Ascending aorta (tissue), 2 donors: Measurements from ENCODE around the gene TESPA1. TPM values are rescaled to one million over a fixed set of nuclear protein-coding genes. Genes with fewer than 3 reads are reported as not detected.

Source experiments
- DNase-seq, 2 donors: peaks; one replicate each; pipeline ENCODE4 v3.0.0-alpha.2; 2019; ENCODE audit warnings: low spot score in 2 of 2
- H3K27ac ChIP-seq, 2 donors: fragments of 200-600 bp; sonication (generic); one replicate each; pipeline ENCODE4 v1.5.1; 2016 to 2017; ENCODE audit warnings: mild to moderate bottlenecking in 1 of 2
- H3K27me3 ChIP-seq: fragments of 200-600 bp; sonication (generic); one replicate; pipeline ENCODE4 v1.5.1; 2017
- H3K36me3 ChIP-seq, 2 donors: fragments of 200-600 bp; sonication (generic); one replicate each; pipeline ENCODE4 v1.5.1; 2016
- H3K4me1 ChIP-seq, 2 donors: fragments of 200-600 bp; sonication (generic); one replicate each; pipeline ENCODE4 v1.5.1; 2016 to 2017; ENCODE audit warnings: mild to moderate bottlenecking in 1 of 2
- H3K4me3 ChIP-seq, 2 donors: fragments of 200-600 bp; sonication (generic); one replicate each; pipeline ENCODE4 v1.5.1; 2016 to 2017; ENCODE audit warnings: mild to moderate bottlenecking in 1 of 2
- H3K9me3 ChIP-seq, 2 donors: fragments of 200-600 bp; sonication (generic); one replicate each; pipeline ENCODE4 v1.5.1; 2016
- CTCF ChIP-seq, 3 experiments: fragments of 200-600 bp in 2 of 3; fragments of 450-650 bp in 1 of 3; sonication (generic) in 2 of 3; IDR thresholded peaks; one replicate each; pipeline ENCODE4 v1.5.1; 2016 to 2019; ENCODE audit warnings: antibody characterized with exemption in 3 of 3, mild to moderate bottlenecking in 1 of 3, moderate library complexity in 1 of 3
- intact Hi-C: fragments of 100-400 bp; cut with DNase I; formaldehyde crosslinking; loops from one replicate; pipeline ENCODE4 v1.15.1; 2023
- total RNA-seq: library from RNA; depleted of rRNA; stranded (reverse); fragments of >200 nt; gene quantifications from one replicate; pipeline ENCODE4 v1.1.0, GENCODE V29; 2016

TESPA1 gene
- total RNA-seq, 1 donor from 2014 or later = not detected

GRCh38 chr12:54997929-54998522 lies 13.5 kb upstream of the TESPA1 start:
- intact Hi-C loops = no loop called here
- no peak overlapping the region for H3K4me3 ChIP-seq
- TF ChIP-seq CTCF (IDR thresholded peaks at IDR 0.05) = no peak
- H3K36me3 ChIP-seq = no peaks in the 10 kb centered on the region
- no peaks in the 10 kb centered on the region for H3K27me3 ChIP-seq
- H3K4me1 ChIP-seq = no peaks in the 10 kb centered on the region
- no peak overlapping the region for H3K27ac ChIP-seq
- H3K9me3 ChIP-seq = no peaks in the 10 kb centered on the region
- no peak for DNase-seq

GRCh38 chr12:54996205-54996604 lies 11.6 kb upstream of the TESPA1 start:
- H3K4me3 ChIP-seq = no peak overlapping the region
- no peaks in the 10 kb centered on the region for H3K4me1 ChIP-seq
- H3K9me3 ChIP-seq = no peaks in the 10 kb centered on the region
- no peak for DNase-seq
- no peaks in the 10 kb centered on the region for H3K36me3 ChIP-seq
- no peak for TF ChIP-seq CTCF (IDR thresholded peaks at IDR 0.05)
- H3K27ac ChIP-seq = no peak overlapping the region
- intact Hi-C loops = no loop called here
- H3K27me3 ChIP-seq = no peaks in the 10 kb centered on the region

GRCh38 chr12:54993181-54993835 lies 8.7 kb upstream of the TESPA1 start:
- no peaks in the 10 kb centered on the region for H3K9me3 ChIP-seq
- no peaks in the 10 kb centered on the region for H3K27me3 ChIP-seq
- H3K4me1 ChIP-seq = no peaks in the 10 kb centered on the region
- H3K4me3 ChIP-seq = no peak overlapping the region
- no peak overlapping the region for H3K27ac ChIP-seq
- DNase-seq = peak in 1 of 2 donors; percentile 65
- peak; percentile 72 to 89 (median 78) for TF ChIP-seq CTCF (IDR thresholded peaks at IDR 0.05)
- no peaks in the 10 kb centered on the region for H3K36me3 ChIP-seq
- intact Hi-C loops = loop anchor here (1.0 to 5.0 kb wide), 2 partner anchors 80 to 624 kb away; no protein-coding TSS in a partner anchor

- no peak for TF ChIP-seq CTCF (IDR thresholded peaks at IDR 0.05)
- no peak for DNase-seq
- H3K36me3 ChIP-seq = no peaks in the 10 kb centered on the region
- no peak overlapping the region for H3K4me3 ChIP-seq
- intact Hi-C loops = loop anchor here (5.0 kb wide), 1 partner anchor 625 kb away; no protein-coding TSS in a partner anchor
- no peaks in the 10 kb centered on the region for H3K27me3 ChIP-seq
- no peaks in the 10 kb centered on the region for H3K9me3 ChIP-seq
- no peak overlapping the region for H3K27ac ChIP-seq
- no peaks in the 10 kb centered on the region for H3K4me1 ChIP-seq
Measured at GRCh38 chr12:54991991-54992375, 7.4 kb upstream of the TESPA1 start.

- no peak overlapping the region for H3K4me3 ChIP-seq
- TF ChIP-seq CTCF (IDR thresholded peaks at IDR 0.05) = no peak
- no peaks in the 10 kb centered on the region for H3K4me1 ChIP-seq
- no peak for DNase-seq
- no peaks in the 10 kb centered on the region for H3K36me3 ChIP-seq
- intact Hi-C loops = loop anchor here (5.0 kb wide), 1 partner anchor 626 kb away; no protein-coding TSS in a partner anchor
- H3K27me3 ChIP-seq = no peaks in the 10 kb centered on the region
- H3K9me3 ChIP-seq = no peaks in the 10 kb centered on the region
- no peak overlapping the region for H3K27ac ChIP-seq
Measured at GRCh38 chr12:54991161-54991990, 6.8 kb upstream of the TESPA1 start.
